Caki2 (cell line): ENCODE results near the gene UBTF. TPM values are rescaled to one million over a fixed set of nuclear protein-coding genes. Genes with fewer than 3 reads are reported as not detected.

ENCODE experiments used
- DNase-seq: peaks from one replicate; pipeline ENCODE4 v3.0.0-alpha.2; 2015; ENCODE audit warnings: low read depth
- in situ Hi-C: cut with HindIII; loops from 2 replicates; pipeline ENCODE4 v1.10.0; 2016; ENCODE audit warnings: low sequenced_read_pairs, low pct_unique_long_range_greater_than_20kb, mixed read lengths
- total RNA-seq: library from RNA; depleted of rRNA; stranded (reverse); fragments of >200 nt; shearing (Covaris generic); gene quantifications from 2 replicates; pipeline ENCODE4 v1.2.3, GENCODE V29; 2014; ENCODE audit warnings: low replicate concordance

Gene UBTF
- total RNA-seq, 1 experiment from 2014 or later = 68.7 TPM

- no peak for DNase-seq
- in situ Hi-C loops = no loop called here
These were observed 15.0 kb downstream of the UBTF start for GRCh38 chr17:44204441-44204882.

DNA sequence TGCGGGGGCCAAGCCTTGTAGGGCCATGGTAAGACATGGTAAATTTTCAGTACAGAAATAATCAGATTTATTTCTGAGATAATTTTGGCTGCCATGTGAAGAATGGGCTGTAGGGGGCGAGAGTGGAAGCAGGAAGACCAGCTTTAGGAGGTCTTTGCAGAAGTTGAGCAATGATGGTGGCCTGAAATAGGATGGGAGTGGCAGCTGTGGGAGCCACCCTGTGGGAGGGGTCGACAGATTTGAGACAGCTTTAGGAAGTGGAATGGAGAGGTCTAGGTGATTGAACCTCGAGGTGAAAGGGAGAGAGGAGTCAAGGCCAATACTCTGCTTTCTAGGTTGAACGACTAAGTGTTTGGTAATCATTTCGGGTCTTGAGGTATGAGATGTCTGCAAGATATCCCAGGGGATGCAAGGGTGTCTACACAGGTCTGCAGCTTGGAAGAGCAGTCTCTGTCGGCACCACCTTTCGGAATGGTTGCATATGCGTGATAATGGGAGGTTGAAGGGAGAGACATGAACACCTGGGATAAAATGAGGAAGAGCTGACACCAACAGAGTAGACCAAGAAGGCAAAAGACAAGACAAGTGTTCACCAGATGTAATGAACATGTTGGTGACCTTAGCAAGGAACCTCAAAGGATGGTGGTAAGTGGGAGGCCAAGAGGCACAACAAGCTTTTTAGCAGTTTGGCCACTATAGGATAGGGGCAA is 15.6 kb downstream of the UBTF start:
- DNase-seq = no peak
- in situ Hi-C loops = no loop called here

- in situ Hi-C loops = no loop called here
- DNase-seq = no peak
These were observed 16.7 kb downstream of the UBTF start for GRCh38 chr17:44202756-44203155.

- in situ Hi-C loops = no loop called here
- no peak for DNase-seq
These were observed 18.9 kb downstream of the UBTF start for GRCh38 chr17:44200478-44201155.

DNA sequence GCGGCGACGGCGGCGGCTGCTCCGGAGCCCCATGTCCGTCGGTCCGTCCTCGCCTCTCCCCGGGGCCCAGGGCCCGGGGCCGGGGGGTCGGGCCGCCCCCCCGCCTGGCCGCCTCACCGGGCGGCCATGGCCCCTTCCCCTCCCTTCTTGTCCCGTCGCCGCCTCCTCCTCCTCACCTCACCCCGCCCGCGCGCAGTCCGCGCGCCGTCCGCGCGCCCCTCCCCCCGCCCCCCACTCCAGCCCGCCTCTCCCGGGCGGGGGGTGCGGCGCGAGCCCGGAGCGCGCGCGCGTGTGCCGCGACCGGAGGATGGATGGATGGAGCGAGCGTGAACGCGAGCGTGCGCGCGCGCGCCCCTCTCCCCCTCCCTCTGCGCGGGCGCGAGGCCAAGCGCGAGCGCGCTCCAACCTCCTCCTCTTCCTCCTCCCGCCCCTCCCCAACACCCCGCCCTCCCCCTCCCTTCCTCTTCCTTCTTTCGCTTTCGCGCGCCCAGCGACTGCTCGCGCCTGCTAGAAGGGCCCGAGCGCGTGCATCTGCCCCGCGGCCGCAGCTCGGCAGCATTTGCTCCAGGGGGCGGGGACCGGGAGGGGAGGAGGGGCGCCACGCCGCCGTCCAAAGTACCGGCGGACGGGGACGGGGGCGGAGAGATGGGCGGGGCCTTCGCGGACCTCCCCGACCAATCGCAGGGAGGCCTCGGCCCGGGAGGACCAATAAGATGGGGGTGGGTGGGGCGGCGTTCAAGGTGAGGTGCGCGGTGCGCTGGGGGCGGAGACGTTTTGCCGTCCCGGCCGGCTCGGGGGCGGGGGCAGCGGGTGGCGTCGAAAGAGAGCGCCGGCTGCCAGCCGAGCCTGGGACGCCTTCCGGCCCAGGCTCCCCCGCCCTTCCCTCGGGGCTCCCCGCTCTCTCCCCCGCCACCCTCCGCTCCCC is 19.7 kb downstream of the UBTF start, which contains the start of gene ATXN7L3:
Gene ATXN7L3, minus strand, starts transcription at position 332 of the 925 bp plus-strand sequence. CDS start 1,814 bp downstream, outside the sequence.
- in situ Hi-C loops = no loop called here
- DNase-seq = peak; percentile 97

- in situ Hi-C loops = no loop called here
- DNase-seq = no peak
These were observed 20.5 kb downstream of the UBTF start for GRCh38 chr17:44198721-44199552.

DNA sequence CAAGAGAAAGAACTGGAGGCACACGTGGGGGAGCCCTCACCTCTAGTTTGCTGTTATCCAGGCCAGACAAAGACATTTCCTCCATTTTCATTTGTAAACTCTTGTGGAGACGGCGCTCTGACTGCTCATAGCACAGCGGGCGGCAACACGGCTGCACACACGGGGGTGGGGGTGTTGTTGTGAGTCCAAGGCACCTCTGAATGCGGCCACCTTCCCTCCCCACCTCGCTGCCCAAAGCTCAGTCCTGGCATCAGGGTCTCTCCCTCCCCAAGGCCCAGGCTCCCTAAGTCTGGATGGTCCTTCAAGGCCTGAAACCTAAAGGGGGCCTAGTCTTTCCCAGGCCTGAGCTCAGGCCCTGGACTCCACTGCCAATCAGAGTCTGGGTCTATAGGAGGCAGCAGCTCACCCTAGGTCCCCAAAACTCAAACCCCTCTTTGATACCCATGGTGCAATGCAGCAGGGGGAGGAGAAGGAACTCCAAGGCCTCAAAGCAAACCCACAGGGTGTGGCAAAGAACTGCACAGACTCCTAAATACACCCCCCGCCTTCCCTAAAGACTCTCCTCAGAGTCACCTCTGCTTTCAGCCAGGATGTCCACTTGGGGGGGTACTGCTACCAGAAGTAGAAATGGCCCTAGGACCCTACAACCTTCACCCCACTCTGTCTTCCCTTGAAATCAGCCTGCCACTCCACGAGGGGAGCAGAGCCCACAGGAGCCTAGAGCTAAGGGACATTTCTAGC is 21.3 kb downstream of the UBTF start:
- in situ Hi-C loops = no loop called here
- no peak for DNase-seq

DNA sequence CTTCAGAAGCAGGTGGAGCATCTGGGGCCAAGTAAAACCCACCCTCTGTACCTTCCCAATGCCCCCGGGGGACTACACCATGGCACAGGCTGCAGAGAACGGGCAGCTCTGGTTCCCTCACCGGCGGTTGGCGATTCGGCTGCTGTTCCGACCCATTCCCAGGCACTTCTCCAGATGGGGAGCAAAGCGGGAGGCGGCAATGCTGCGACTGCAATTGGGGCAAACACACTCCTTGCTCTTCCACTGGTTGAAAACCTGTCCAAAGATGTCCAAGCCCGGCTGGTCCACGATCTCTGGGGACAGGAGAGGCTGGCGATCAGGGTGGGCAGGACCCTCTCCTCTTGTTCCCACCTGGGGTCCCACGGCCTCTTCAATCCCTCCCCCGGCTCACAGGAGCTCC is 22.4 kb downstream of the UBTF start:
- no peak for DNase-seq
- in situ Hi-C loops = no loop called here

DNA sequence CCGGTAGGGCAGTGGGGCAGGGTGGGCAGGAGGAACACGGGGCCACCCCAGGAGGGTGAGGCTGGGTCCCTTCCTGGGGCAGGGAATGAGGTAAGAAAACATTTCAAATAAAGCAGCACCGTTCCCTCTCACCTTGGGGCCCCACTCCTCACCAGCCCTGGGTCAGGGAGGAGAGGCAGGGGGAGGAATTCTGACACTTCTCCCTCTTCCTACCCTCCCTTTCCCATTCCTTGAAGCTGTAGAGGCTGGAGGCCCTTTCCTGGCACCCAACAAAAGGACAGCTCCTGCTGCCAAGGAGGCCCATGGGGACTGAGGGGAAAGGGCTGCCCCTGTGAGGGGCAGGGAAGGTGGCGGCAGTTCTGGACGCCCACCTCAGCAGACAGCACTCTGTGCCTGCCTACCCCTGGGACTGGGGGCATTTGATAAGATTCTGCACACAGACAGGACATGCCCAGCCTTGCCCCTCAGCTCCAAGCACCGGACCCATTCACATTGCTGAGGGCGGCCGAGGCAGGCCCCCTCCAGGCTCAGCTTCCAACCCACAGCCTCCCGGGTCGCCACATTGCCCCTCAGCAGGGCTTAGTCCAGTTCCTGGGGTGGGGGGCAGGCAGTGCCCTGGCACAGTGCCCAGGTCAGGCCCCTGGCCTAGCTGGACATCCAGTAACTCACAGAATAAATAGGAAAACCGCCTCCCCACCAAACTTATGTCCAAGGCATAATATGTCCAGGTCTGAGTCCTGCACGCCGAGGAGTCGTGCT is 26.0 kb downstream of the UBTF start:
- in situ Hi-C loops = no loop called here
- DNase-seq = no peak

- in situ Hi-C loops = no loop called here
- DNase-seq = no peak
These were observed 26.7 kb downstream of the UBTF start for GRCh38 chr17:44192750-44193149.

GRCh38 chr17:44191941-44192496 is 27.5 kb downstream of the UBTF start:
- in situ Hi-C loops = no loop called here
- no peak for DNase-seq

DNA sequence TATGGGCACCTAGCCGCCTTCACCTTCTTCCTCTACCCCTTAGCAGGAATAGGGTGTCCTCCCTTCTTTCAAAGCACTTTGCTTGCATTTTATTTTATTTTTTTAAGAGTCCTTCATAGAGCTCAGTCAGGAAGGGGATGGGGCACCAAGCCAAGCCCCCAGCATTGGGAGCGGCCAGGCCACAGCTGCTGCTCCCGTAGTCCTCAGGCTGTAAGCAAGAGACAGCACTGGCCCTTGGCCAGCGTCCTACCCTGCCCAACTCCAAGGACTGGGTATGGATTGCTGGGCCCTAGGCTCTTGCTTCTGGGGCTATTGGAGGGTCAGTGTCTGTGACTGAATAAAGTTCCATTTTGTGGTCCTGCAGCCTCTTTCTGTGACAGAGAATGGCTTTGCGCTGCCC is 28.1 kb downstream of the UBTF start:
- in situ Hi-C loops = no loop called here
- no peak for DNase-seq

DNA sequence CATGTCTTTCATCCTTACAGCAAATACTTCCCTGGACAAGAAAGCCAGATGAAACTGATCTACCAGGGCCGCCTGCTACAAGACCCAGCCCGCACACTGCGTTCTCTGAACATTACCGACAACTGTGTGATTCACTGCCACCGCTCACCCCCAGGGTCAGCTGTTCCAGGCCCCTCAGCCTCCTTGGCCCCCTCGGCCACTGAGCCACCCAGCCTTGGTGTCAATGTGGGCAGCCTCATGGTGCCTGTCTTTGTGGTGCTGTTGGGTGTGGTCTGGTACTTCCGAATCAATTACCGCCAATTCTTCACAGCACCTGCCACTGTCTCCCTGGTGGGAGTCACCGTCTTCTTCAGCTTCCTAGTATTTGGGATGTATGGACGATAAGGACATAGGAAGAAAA is 29.0 kb downstream of the UBTF start:
- DNase-seq = no peak
- in situ Hi-C loops = no loop called here

DNA sequence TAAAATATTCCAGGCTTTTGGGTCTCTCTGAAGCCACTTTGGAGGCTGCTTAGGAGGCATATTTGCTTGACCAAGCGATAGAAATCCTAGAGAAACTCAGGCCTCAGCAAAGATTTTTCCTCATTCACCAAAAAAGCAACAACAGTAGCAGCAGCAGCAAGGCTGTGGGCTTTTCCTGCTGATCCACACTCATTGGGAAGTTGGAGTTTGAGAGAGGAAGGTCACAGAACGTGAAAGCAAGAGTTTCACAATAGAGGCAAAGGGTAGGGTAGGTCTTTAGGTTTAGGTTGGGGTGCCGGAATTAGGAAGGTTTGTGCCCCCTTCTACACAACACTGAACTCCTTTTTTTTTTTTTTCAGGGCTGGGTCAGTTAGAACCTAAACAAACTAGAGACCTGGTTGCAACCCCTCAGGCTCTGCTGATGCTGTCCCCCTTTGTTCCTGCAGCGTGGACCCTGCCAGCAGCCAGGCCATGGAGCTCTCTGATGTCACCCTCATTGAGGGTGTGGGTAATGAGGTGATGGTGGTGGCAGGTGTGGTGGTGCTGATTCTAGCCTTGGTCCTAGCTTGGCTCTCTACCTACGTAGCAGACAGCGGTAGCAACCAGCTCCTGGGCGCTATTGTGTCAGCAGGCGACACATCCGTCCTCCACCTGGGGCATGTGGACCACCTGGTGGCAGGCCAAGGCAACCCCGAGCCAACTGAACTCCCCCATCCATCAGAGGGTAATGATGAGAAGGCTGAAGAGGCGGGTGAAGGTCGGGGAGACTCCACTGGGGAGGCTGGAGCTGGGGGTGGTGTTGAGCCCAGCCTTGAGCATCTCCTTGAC is 30.7 kb downstream of the UBTF start:
- DNase-seq = no peak
- in situ Hi-C loops = no loop called here

DNA sequence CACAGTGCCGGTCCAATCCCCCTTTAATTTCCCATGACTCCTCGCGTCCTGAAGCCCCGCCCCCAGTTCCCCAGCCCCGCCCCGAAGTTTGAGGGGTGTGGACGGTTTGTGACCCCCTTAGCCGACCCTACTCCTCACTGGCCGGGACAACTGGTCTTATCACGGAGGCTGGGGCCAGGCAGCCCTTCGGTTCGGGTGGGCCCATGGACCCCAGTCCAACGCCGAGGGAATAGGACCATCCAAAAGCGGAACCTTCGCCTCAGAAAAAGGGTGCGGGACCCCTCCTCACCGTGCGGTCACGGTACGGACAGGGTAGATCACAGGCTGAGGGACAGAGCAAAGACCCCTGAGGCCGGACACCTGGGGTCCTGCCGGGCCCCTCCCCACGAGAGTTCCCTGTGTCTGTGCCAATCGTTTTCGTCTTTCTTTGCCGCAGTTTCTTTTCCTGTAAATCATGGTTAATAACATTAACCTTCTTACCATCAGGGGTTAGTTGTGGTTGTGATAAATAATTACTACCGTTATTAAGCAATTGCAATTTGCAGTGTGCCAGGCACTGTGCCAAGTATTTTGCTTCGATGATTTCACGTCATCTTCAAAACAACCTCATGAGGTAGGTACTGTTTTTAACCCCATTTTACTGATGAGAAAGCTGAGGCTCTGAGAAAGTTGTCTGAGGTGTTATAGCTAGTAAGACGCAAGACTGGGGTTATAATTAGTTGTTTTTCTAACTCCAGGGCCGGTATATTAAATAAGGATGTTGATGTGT is 32.2 kb downstream of the UBTF start:
- in situ Hi-C loops = no loop called here
- DNase-seq = no peak
